Measurements from ENCODE around the gene MAML2.

The MAML2 gene

GRCh38 chr11:95933594-95933993 lies 409.4 kb downstream of the MAML2 start:
- no peaks in the 10 kb centered on the region for H3K4me1 ChIP-seq (ENCODE audit: control insufficient read depth in 1 of 2, insufficient read depth in 1 of 2, low read depth in 1 of 2, low read length in 1 of 2)
- H3K36me3 ChIP-seq = no peaks in the 10 kb centered on the region
- H3K27ac ChIP-seq = no peak overlapping the region
- no peaks in the 10 kb centered on the region for H3K9me3 ChIP-seq
- TF ChIP-seq CTCF (IDR thresholded peaks at IDR 0.05) = no peak
- no peaks in the 10 kb centered on the region for H3K27me3 ChIP-seq
- no peak overlapping the region for H3K4me3 ChIP-seq (ENCODE audit: low read depth in 1 of 2, low read length in 1 of 2)

- no peaks in the 10 kb centered on the region for H3K36me3 ChIP-seq
- no peaks in the 10 kb centered on the region for H3K4me1 ChIP-seq (ENCODE audit: control insufficient read depth in 1 of 2, insufficient read depth in 1 of 2, low read depth in 1 of 2, low read length in 1 of 2)
- H3K9me3 ChIP-seq = no peaks in the 10 kb centered on the region
- no peak overlapping the region for H3K27ac ChIP-seq
- TF ChIP-seq CTCF (IDR thresholded peaks at IDR 0.05) = no peak
- H3K4me3 ChIP-seq (ENCODE audit: low read depth in 1 of 2, low read length in 1 of 2) = no peak overlapping the region
- H3K27me3 ChIP-seq = peaks cover 4% of the 10 kb centered on the region
Measured at GRCh38 chr11:95931916-95932315, 411.1 kb downstream of the MAML2 start.

GRCh38 chr11:95930948-95931347 lies 412.0 kb downstream of the MAML2 start:
- H3K4me3 ChIP-seq (ENCODE audit: low read depth in 1 of 2, low read length in 1 of 2) = no peak overlapping the region
- H3K9me3 ChIP-seq = no peaks in the 10 kb centered on the region
- TF ChIP-seq CTCF (IDR thresholded peaks at IDR 0.05) = no peak

GRCh38 chr11:95926726-95927125 lies 416.3 kb downstream of the MAML2 start:
- Histone ChIP-seq H3K4me1 (ENCODE audit: control insufficient read depth in 1 of 2, insufficient read depth in 1 of 2, low read depth in 1 of 2, low read length in 1 of 2) (peaks cover 8 to 12% of the 10 kb centered on the region in 2 experiments), H3K27ac (no peak overlapping the region), H3K4me3 (ENCODE audit: low read depth in 1 of 2, low read length in 1 of 2) (no peak overlapping the region), H3K36me3 (no peaks in the 10 kb centered on the region), H3K9me3 (no peaks in the 10 kb centered on the region), H3K27me3 (peaks cover 20% of the 10 kb centered on the region)
- TF ChIP-seq CTCF (IDR thresholded peaks at IDR 0.05) = no peak

More at GRCh38 chr11:95930948-95931347, 412.0 kb downstream of the MAML2 start:
- H3K27me3 ChIP-seq = peaks cover 11% of the 10 kb centered on the region
- no peaks in the 10 kb centered on the region for H3K4me1 ChIP-seq (ENCODE audit: control insufficient read depth in 1 of 2, insufficient read depth in 1 of 2, low read depth in 1 of 2, low read length in 1 of 2)
- H3K36me3 ChIP-seq = no peaks in the 10 kb centered on the region
- no peak overlapping the region for H3K27ac ChIP-seq
